Measurements from ENCODE around the gene ITFG2. TPM values are rescaled to one million over a fixed set of nuclear protein-coding genes. Genes with fewer than 3 reads are reported as not detected.

The ITFG2 gene
- total and polyA plus RNA-seq, 8 donors, result 17.0 to 51.6 (median 24.1) TPM

DNA sequence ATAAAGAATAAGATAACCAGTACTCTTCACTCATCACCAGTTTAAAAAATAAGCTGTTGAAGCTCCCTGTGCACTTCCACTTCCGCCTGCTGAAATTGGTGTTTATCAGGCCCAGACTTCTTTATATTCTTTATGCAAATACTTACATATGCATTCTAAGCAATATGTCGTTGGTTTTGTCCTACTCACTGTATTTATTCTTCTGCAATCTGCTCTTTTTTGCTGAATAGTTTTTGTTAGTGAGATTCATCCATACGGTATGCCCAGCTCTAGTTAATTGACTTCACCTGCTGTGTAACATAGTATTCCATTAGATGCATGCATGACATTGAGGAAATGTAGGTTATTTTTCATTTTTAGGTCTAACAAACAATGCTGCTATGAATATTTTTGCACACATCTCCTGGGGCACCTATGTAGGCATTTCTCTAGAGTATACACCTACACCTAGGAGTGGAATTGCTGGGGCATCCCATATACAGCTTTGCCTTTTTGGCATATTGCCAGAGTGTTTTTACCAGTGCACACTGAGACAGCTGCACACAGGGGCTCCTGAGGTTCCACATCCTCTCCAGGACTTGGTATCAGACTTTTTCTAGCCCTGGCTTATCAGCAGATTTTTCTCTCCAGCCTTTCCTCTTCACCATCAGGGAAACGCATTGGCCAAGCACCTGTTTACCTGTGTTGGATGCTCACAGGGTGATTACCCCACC is 23.4 kb downstream of the ITFG2 start:
- WGBS, 2 donors, result 73 to 75% methylated on average over 4 of the region's 4 CpGs
- Histone ChIP-seq H3K27ac (no peak overlapping the region), H3K4me1 (no peaks in the 10 kb centered on the region), H3K27me3 (no peaks in the 10 kb centered on the region), H3K9me3 (no peaks in the 10 kb centered on the region), H3K4me3 (no peak overlapping the region), H3K36me3 (no peaks in the 10 kb centered on the region)
- intact Hi-C loops (cut with DNase I), result no loop called here
- FAIRE-seq (no peak), ATAC-seq (no peak), DNase-seq (no peak)
- TF ChIP-seq, protein P1, sequence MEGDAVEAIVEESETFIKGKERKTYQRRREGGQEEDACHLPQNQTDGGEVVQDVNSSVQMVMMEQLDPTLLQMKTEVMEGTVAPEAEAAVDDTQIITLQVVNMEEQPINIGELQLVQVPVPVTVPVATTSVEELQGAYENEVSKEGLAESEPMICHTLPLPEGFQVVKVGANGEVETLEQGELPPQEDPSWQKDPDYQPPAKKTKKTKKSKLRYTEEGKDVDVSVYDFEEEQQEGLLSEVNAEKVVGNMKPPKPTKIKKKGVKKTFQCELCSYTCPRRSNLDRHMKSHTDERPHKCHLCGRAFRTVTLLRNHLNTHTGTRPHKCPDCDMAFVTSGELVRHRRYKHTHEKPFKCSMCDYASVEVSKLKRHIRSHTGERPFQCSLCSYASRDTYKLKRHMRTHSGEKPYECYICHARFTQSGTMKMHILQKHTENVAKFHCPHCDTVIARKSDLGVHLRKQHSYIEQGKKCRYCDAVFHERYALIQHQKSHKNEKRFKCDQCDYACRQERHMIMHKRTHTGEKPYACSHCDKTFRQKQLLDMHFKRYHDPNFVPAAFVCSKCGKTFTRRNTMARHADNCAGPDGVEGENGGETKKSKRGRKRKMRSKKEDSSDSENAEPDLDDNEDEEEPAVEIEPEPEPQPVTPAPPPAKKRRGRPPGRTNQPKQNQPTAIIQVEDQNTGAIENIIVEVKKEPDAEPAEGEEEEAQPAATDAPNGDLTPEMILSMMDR (IDR thresholded peaks at IDR 0.05), result no peak

DNA sequence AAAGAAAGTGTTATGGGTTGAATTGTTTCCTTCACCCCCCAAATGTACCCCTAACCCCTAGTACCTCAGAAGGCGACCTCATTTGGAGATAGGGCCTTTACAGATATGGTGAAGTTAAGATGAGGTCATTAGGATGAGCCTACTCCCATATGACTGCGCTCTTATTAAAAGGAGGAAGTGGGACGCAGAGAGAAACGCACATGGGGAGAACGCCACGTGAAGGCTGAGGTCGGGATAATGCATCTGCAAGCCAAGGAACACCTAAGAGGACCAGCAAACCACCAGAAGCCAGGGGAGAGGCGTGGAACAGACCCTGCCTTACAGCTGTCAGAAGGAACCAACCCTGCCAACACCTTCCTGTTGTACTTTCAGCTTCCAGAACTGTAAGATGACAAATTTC is 24.1 kb downstream of the ITFG2 start:
- no peak overlapping the region for H3K27ac ChIP-seq
- ATAC-seq (no peak), DNase-seq (no peak), FAIRE-seq (no peak)
- H3K27me3 ChIP-seq, result no peaks in the 10 kb centered on the region
- H3K4me1 ChIP-seq, result no peaks in the 10 kb centered on the region
- no peak overlapping the region for H3K4me3 ChIP-seq
- intact Hi-C loops (cut with DNase I), result no loop called here
- TF ChIP-seq, protein P1 (IDR thresholded peaks at IDR 0.05), result no peak
- H3K9me3 ChIP-seq, result no peaks in the 10 kb centered on the region
- H3K36me3 ChIP-seq, result no peaks in the 10 kb centered on the region
- WGBS, 2 donors, result 85 to 87% methylated on average over 8 of the region's 8 CpGs

DNA sequence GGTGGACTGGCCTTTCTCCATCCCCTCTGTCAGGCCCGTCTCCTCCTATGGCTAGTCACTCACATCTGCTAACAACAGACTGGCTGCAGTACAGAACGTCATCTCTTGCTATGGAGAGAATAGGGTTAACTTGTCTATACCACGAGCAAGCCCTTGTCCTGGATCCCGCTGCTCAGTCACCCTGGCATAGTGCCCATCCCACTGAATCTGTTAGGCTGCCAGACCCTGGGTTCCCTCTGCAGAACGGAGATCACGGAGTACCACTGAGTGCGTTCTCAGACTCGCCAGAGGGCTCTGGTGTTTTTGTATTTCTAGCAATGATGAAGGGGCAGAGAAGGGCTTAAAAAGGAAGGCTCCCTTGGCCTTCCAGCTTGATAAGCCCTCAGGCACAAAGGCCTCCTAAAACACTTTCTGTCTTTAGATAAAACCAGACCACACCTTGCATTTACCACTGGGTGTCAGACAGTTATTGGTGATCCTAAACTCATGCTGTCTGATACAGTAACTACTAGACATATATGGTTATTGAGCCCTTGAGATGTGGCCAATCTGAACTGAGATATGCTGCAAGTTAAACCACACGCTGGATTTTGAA is 28.7 kb downstream of the ITFG2 start:
- no peak overlapping the region for H3K4me3 ChIP-seq
- intact Hi-C loops (cut with DNase I), result no loop called here
- H3K27me3 ChIP-seq, result no peaks in the 10 kb centered on the region
- ATAC-seq (no peak), FAIRE-seq (no peak), DNase-seq (no peak)
- 68 to 80% methylated on average over 9 of the region's 9 CpGs for WGBS, 2 donors
- TF ChIP-seq, protein P1 (IDR thresholded peaks at IDR 0.05), result no peak
- H3K36me3 ChIP-seq, result peaks cover 0 to 4% (median 0%) of the 10 kb centered on the region in 3 donors
- no peak overlapping the region for H3K27ac ChIP-seq
- H3K9me3 ChIP-seq, result no peaks in the 10 kb centered on the region
- no peaks in the 10 kb centered on the region for H3K4me1 ChIP-seq

DNA sequence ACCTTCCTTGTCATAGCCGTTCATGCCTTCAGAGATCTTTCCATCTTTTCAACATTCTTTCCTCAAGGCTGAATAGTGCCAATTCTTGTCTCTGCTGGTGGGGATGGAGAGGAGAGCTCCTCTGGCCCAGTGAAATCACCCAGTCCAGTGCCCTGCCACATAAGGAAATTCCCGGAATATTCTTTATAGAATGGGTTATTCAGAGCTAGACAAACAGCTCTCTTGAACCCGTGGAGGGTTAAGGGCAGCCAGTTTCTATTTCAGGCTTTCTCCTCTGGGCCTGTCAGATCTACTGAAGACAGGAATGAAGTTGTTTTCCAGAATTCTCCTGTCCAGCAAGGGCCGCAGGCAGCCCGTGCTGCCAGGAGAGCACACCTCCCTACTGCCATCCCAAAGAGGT is 30.5 kb downstream of the ITFG2 start:
- intact Hi-C loops (cut with DNase I), result no loop called here
- Histone ChIP-seq H3K4me3 (no peak overlapping the region), H3K4me1 (no peaks in the 10 kb centered on the region), H3K27me3 (no peaks in the 10 kb centered on the region), H3K27ac (no peak overlapping the region), H3K36me3 (peaks cover 0 to 4% (median 0%) of the 10 kb centered on the region in 3 donors), H3K9me3 (no peaks in the 10 kb centered on the region)
- no peak for DNase-seq
- TF ChIP-seq, protein P1 (IDR thresholded peaks at IDR 0.05), result no peak
- WGBS, 2 donors, result 81 to 83% methylated on average over 5 of the region's 5 CpGs
- FAIRE-seq, result no peak
- no peak for ATAC-seq

DNA sequence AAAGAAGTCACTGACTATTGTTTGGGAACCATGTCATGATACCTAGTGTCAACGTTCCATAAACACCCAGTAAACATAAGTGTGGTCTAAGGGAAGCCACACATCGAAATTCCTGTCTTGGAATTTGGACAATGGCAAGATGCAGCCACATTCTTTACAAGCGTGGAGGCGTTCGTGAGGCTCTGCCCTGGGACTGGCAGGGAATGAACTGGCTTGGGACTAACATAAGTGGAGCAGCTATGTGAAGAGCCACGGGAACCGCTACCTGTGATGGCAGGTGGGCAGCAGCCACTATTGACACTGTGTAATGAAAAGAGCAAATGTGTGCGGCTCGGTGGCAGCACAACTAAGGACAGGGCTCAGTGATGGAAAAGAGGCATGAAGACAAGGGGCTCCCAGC is 32.3 kb downstream of the ITFG2 start:
- H3K27ac ChIP-seq, result no peak overlapping the region
- no peaks in the 10 kb centered on the region for H3K9me3 ChIP-seq
- H3K4me1 ChIP-seq, result no peaks in the 10 kb centered on the region
- H3K4me3 ChIP-seq, result no peak overlapping the region
- FAIRE-seq (no peak), DNase-seq (no peak), ATAC-seq (no peak)
- H3K36me3 ChIP-seq, result peaks cover 0 to 4% (median 0%) of the 10 kb centered on the region in 3 donors
- intact Hi-C loops (cut with DNase I), result no loop called here
- TF ChIP-seq, protein P1 (IDR thresholded peaks at IDR 0.05), result no peak
- 67 to 69% methylated on average over 9 of the region's 9 CpGs for WGBS, 2 donors
- H3K27me3 ChIP-seq, result no peaks in the 10 kb centered on the region

Data from pancreas (tissue), 10 donors.